Adipocyte (in vitro differentiated cells): ENCODE measurements around the gene STK39.
"Not testable (repeated sequence)": the region's sequence is repeated elsewhere in the genome, so short reads cannot be mapped to it uniquely, and the experiment has no call there.

Experiments used
- DNase-seq: peaks from one replicate; pipeline ENCODE4 v3.0.0-alpha.2; 2015; ENCODE audit warnings: low read depth
- H3K27me3 ChIP-seq: replicated peaks from 2 replicates; pipeline ENCODE4 v1.7.0; 2013; ENCODE audit warnings: mild to moderate bottlenecking, low read length, moderate library complexity; ENCODE audit not compliant: control insufficient read depth, insufficient read depth
- H3K36me3 ChIP-seq: 2 replicates; pipeline ENCODE4 v1.7.0; 2013; ENCODE audit warnings: low read length, mild to moderate bottlenecking, moderate library complexity; ENCODE audit not compliant: control insufficient read depth, insufficient read depth, severe bottlenecking
- H3K4me1 ChIP-seq: 2 replicates; pipeline ENCODE4 v1.7.0; 2013; ENCODE audit warnings: mild to moderate bottlenecking, low read length, moderate library complexity; ENCODE audit not compliant: control insufficient read depth, insufficient read depth
- H3K4me3 ChIP-seq: 2 replicates; pipeline ENCODE4 v1.7.0; 2013; ENCODE audit warnings: mild to moderate bottlenecking, low read length, moderate library complexity
- H3K9ac ChIP-seq: 2 replicates; pipeline ENCODE4 v1.7.0; 2013; ENCODE audit warnings: mild to moderate bottlenecking, low read length, moderate library complexity
- H3K9me3 ChIP-seq: 2 replicates; pipeline ENCODE4 v1.7.0; 2013; ENCODE audit warnings: mild to moderate bottlenecking, low read length, moderate library complexity; ENCODE audit not compliant: control insufficient read depth

STK39 gene

DNA sequence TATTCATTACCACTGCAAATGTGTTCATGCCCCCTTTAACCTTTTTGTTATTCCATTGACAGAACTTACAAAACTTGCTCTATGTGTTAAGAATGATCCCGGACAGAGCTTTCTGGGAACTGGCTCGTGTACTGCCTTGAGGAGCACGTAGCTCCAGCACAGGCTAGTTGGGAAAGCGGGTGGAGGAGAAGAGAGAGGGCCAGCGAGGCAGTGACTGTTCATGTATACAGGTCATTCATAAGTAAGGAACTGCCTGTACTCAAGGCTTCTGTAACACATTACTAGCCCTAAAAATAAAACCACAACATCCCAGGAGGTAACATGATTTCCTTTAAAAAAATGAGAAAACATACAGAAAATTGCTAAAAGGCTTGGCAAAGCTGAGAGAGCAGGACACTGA is 109.0 kb downstream of the STK39 start:
- peaks cover 3% of the 10 kb centered on the region for H3K36me3 ChIP-seq
- H3K9me3 ChIP-seq = no peaks in the 10 kb centered on the region
- H3K9ac ChIP-seq = peak overlapping the region; percentile 45
- H3K4me3 ChIP-seq = no peak overlapping the region
- peak; percentile 19 for DNase-seq
- H3K27me3 ChIP-seq = no peaks in the 10 kb centered on the region
- peaks cover 39% of the 10 kb centered on the region for H3K4me1 ChIP-seq

GRCh38 chr2:168137510-168138180 is 109.8 kb downstream of the STK39 start:
- H3K27me3 ChIP-seq = no peaks in the 10 kb centered on the region
- H3K9ac ChIP-seq = peak overlapping the region; percentile 45
- H3K9me3 ChIP-seq = no peaks in the 10 kb centered on the region
- H3K4me1 ChIP-seq = peaks cover 39% of the 10 kb centered on the region
- peak overlapping the region; percentile 45 for H3K4me3 ChIP-seq
- DNase-seq = no peak
- peaks cover 3% of the 10 kb centered on the region for H3K36me3 ChIP-seq

DNA sequence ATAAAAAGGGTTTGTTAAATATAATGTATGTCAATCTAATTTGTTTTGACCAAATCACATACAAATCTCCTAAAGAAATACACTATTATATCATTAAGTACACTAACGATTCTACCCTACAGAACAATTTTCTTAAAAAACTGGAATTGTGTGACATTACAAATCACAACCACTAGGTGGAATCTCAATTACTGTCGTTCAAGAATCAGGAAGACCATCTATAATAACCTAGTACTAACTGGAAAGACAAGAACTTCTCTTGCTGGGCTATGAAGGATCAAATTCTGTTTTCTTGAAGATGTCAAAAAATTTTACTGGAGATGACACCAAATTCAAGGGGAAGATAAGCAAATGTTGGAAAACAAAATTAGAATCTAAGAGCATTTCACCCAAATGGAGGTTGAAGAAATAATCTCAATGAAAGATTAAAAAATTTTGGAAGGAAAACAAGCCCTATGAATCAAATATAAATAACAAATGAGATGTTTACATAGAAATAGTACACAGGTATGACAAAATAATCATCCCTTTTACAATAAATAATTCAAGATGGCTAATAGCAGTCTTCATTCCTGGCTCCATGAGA is 110.9 kb downstream of the STK39 start:
- peak; percentile 60 for DNase-seq
- H3K36me3 ChIP-seq = peaks cover 3% of the 10 kb centered on the region
- H3K4me1 ChIP-seq = peaks cover 39% of the 10 kb centered on the region
- no peaks in the 10 kb centered on the region for H3K27me3 ChIP-seq
- peak overlapping the region; percentile 45 for H3K9ac ChIP-seq
- H3K9me3 ChIP-seq = no peaks in the 10 kb centered on the region
- no peak overlapping the region for H3K4me3 ChIP-seq

DNA sequence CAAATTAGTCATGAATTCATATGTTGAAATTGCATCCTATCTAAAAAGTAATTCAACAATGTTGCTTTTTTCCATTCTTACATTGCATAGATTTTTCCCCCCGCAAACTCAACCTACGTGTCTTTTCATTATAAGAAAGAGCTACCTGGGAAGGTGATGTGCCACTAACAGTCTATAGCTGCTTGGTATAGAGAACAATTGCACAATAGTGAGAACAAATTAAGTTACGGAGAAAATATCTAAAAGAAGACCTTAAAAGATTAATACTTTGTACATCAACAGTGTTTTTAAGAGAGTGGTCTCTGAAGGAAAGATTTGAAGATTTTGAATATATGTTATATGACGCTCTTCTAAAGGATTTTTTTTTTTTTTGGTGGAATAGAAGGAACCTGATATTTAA is 111.8 kb downstream of the STK39 start:
- Histone ChIP-seq H3K4me1 (peaks cover 46% of the 10 kb centered on the region), H3K36me3 (peaks cover 3% of the 10 kb centered on the region), H3K4me3 (no peak overlapping the region), H3K9me3 (no peaks in the 10 kb centered on the region), H3K27me3 (no peaks in the 10 kb centered on the region), H3K9ac (no peak overlapping the region)
- no peak for DNase-seq

DNA sequence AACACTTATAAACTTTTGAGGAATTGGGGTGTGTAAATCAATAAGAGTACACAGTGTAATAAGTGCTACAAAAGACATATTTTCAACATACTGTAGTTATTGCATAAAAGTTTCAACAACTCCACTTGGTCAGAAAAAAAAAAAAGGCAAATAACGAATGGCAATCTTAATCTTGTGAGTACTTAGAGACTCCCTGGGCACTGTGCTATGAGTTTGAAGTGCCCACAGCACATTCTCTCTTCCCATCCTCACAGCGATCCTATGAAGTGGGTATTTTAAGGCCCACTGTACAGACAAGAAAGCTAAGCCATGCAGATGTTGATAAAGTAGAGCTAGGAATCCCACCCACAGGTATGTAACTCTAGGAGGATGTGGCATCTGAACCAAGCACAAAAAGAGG is 112.3 kb downstream of the STK39 start:
- Histone ChIP-seq H3K27me3 (no peaks in the 10 kb centered on the region), H3K9me3 (no peaks in the 10 kb centered on the region), H3K4me1 (peaks cover 51% of the 10 kb centered on the region), H3K4me3 (no peak overlapping the region), H3K9ac (no peak overlapping the region), H3K36me3 (peaks cover 3% of the 10 kb centered on the region)
- no peak for DNase-seq

GRCh38 chr2:168134485-168134884 is 112.9 kb downstream of the STK39 start:
- H3K36me3 ChIP-seq = peaks cover 6% of the 10 kb centered on the region
- no peaks in the 10 kb centered on the region for H3K27me3 ChIP-seq
- H3K4me1 ChIP-seq = peaks cover 50% of the 10 kb centered on the region

GRCh38 chr2:168132389-168132788 is 115.0 kb downstream of the STK39 start:
- Histone ChIP-seq H3K9me3 (no peaks in the 10 kb centered on the region), H3K27me3 (no peaks in the 10 kb centered on the region), H3K36me3 (peaks cover 10% of the 10 kb centered on the region), H3K4me3 (no peak overlapping the region), H3K9ac (no peak overlapping the region), H3K4me1 (peaks cover 32% of the 10 kb centered on the region)
- no peak for DNase-seq

More at GRCh38 chr2:168134485-168134884, 112.9 kb downstream of the STK39 start:
- Histone ChIP-seq H3K9me3 (no peaks in the 10 kb centered on the region), H3K9ac (no peak overlapping the region), H3K4me3 (no peak overlapping the region)
- DNase-seq = no peak

GRCh38 chr2:168130346-168130745 is 117.0 kb downstream of the STK39 start:
- peaks cover 30% of the 10 kb centered on the region for H3K36me3 ChIP-seq
- no peak overlapping the region for H3K4me3 ChIP-seq
- no peaks in the 10 kb centered on the region for H3K9me3 ChIP-seq
- H3K4me1 ChIP-seq = peaks cover 26% of the 10 kb centered on the region
- H3K27me3 ChIP-seq = no peaks in the 10 kb centered on the region
- no peak overlapping the region for H3K9ac ChIP-seq
- DNase-seq = no peak

DNA sequence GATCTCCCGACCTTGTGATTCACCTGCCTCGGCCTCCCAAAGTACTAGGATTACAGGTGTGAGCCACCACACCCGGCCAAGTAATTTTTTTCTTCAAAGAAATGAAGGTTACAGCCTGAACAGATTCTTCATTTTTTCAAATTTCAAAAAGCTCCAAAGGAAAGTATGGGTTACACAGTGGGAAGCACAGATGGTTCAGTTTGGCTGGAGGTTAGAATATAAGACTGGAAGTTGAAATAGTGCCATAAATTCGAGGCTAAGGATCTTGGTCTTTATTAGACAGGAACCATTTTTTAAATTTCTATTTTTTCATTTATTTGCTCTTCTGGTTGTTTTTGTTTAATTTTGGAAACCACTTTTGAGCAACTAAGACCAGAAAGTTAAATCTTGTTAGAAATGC is 120.0 kb downstream of the STK39 start:
- peaks cover 24% of the 10 kb centered on the region for H3K4me1 ChIP-seq
- no peak overlapping the region for H3K4me3 ChIP-seq
- H3K36me3 ChIP-seq = peaks cover 46% of the 10 kb centered on the region

GRCh38 chr2:168122210-168122609 is 125.2 kb downstream of the STK39 start:
- peaks cover 27% of the 10 kb centered on the region for H3K4me1 ChIP-seq
- H3K27me3 ChIP-seq, H3K9me3 ChIP-seq, H3K4me3 ChIP-seq, DNase-seq, H3K9ac ChIP-seq: not testable (repeated sequence)
- H3K36me3 ChIP-seq = peaks cover 61% of the 10 kb centered on the region

More for the DNA sequence above, 120.0 kb downstream of the STK39 start:
- no peak for DNase-seq
- Histone ChIP-seq H3K27me3 (no peaks in the 10 kb centered on the region), H3K9ac (no peak overlapping the region), H3K9me3 (no peaks in the 10 kb centered on the region)

GRCh38 chr2:168120730-168121129 is 126.7 kb downstream of the STK39 start:
- H3K36me3 ChIP-seq = peaks cover 46% of the 10 kb centered on the region
- no peak for DNase-seq
- H3K9me3 ChIP-seq = no peaks in the 10 kb centered on the region
- no peaks in the 10 kb centered on the region for H3K27me3 ChIP-seq
- no peak overlapping the region for H3K4me3 ChIP-seq
- peaks cover 27% of the 10 kb centered on the region for H3K4me1 ChIP-seq
- H3K9ac ChIP-seq = no peak overlapping the region
